ENCODE measurements around the gene PKP4.

- TF ChIP-seq CTCF (IDR thresholded peaks at IDR 0.05) (no peak), POLR2A (IDR thresholded peaks at IDR 0.05) (no peak), POLR2AphosphoS5 (IDR thresholded peaks at IDR 0.05) (no peak)
Measured at GRCh38 chr2:158624961-158625360, 168.2 kb downstream of the PKP4 start.
